ENCODE data around the gene DIS3.

DNA sequence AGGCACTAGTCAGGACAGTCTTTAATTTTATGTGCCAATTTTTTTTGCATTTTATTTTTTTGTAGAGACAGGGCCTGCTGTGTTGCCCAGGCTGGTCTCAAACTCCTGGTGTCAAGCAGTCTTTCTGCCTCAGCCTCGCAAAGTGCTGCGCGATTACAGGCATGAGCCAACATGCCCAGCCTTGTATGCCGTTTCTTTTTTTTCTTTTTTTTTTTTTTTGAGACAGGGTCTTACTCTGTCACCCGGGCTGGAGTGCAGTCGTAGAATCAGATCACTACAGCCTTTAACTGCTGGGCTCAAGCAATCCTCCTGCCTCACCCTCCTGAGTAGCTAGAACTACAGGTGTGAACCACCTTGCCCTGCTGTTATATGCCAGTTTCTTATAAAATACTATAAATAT lies 27.6 kb downstream of the DIS3 start:
- TF ChIP-seq POLR2A (IDR thresholded peaks at IDR 0.05; ENCODE audit: low read depth) (no peak), POLR2AphosphoS5 (IDR thresholded peaks at IDR 0.05) (no peak)
- TF ChIP-seq, protein P1, sequence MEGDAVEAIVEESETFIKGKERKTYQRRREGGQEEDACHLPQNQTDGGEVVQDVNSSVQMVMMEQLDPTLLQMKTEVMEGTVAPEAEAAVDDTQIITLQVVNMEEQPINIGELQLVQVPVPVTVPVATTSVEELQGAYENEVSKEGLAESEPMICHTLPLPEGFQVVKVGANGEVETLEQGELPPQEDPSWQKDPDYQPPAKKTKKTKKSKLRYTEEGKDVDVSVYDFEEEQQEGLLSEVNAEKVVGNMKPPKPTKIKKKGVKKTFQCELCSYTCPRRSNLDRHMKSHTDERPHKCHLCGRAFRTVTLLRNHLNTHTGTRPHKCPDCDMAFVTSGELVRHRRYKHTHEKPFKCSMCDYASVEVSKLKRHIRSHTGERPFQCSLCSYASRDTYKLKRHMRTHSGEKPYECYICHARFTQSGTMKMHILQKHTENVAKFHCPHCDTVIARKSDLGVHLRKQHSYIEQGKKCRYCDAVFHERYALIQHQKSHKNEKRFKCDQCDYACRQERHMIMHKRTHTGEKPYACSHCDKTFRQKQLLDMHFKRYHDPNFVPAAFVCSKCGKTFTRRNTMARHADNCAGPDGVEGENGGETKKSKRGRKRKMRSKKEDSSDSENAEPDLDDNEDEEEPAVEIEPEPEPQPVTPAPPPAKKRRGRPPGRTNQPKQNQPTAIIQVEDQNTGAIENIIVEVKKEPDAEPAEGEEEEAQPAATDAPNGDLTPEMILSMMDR (IDR thresholded peaks at IDR 0.05) = no peak

All from esophagus muscularis mucosa (tissue), 3 donors.